ENCODE measurements around the gene NOS2. TPM values are rescaled to one million over a fixed set of nuclear protein-coding genes. Genes with fewer than 3 reads are reported as not detected.
"Not testable (repeated sequence)": the region's sequence is repeated elsewhere in the genome, so short reads cannot be mapped to it uniquely, and the experiment has no call there.

The NOS2 gene
- total and polyA plus RNA-seq, 4 donors: 0.79 to 1.4 (median 1.3) TPM

DNA sequence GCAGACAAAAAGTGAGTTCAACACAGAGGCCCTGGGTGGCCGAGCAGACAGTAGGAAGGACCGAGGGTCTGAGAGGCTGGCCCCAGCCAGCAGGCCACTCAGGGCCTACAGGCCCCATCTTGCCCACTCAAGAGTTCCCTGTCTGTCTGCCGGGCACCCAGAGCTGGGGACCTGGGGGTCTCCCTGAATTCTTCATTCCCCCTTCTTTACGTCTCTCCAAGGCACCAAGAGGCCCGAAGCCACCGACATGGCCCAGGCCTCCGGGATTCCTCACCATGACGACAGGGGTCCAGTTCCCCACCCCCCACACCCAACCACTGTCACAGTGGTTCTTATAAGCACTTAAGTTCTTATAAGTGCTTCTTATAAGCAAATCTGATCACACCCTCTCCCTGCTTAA lies 49.2 kb downstream of the NOS2 start:
- DNase-seq (ENCODE audit: low read depth in 4 of 6, low spot score in 6 of 6): no peak
- Histone ChIP-seq H3K27me3 (ENCODE audit: control insufficient read depth, insufficient read depth, low read length) (no peaks in the 10 kb centered on the region), H3K27ac (ENCODE audit: low read depth, low read length) (no peak overlapping the region), H3K4me1 (ENCODE audit: control insufficient read depth, insufficient read depth, low read length) (peaks cover 3% of the 10 kb centered on the region), H3K9me3 (ENCODE audit: control insufficient read depth, insufficient read depth, low read length) (no peaks in the 10 kb centered on the region), H3K36me3 (ENCODE audit: control insufficient read depth, insufficient read depth, low read length) (no peaks in the 10 kb centered on the region), H3K4me3 (ENCODE audit: low read depth, low read length) (no peak overlapping the region)
- WGBS (ENCODE audit: insufficient coverage): 74% methylated on average over 7 of the region's 8 CpGs

DNA sequence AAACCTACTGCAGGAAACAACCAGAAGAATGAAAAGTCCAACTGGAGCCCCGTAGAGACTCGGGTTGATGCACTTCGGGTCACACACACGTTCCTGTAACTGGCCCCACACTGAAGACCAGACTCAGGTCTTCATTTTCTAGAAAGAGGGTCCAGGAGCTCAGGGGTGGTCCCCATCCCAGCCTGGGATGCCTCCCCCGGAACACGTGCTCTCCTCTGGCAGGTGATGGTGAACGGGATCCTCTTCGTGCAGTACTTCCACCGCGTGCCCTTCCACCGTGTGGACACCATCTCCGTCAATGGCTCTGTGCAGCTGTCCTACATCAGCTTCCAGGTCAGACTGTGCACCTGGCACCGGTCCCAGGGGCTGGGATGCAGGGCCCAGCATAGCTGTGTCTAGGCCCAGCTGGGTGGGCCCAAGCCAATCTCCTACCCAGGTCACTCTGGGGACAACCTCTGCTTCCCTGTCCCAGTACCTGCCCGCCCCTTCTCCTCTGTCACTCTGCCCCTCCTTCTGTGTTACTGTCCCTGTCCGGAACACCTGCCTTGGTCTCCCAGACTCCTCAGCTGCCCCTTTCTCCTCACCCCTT lies 50.7 kb downstream of the NOS2 start:
- not testable (repeated sequence) for H3K36me3 ChIP-seq (ENCODE audit: control insufficient read depth, insufficient read depth, low read length); H3K9me3 ChIP-seq (ENCODE audit: control insufficient read depth, insufficient read depth, low read length); H3K27me3 ChIP-seq (ENCODE audit: control insufficient read depth, insufficient read depth, low read length); H3K27ac ChIP-seq (ENCODE audit: low read depth, low read length); H3K4me3 ChIP-seq (ENCODE audit: low read depth, low read length); H3K4me1 ChIP-seq (ENCODE audit: control insufficient read depth, insufficient read depth, low read length); DNase-seq (ENCODE audit: low read depth in 4 of 6, low spot score in 6 of 6)
- WGBS (ENCODE audit: insufficient coverage): 94% methylated on average over 15 of the region's 15 CpGs

DNA sequence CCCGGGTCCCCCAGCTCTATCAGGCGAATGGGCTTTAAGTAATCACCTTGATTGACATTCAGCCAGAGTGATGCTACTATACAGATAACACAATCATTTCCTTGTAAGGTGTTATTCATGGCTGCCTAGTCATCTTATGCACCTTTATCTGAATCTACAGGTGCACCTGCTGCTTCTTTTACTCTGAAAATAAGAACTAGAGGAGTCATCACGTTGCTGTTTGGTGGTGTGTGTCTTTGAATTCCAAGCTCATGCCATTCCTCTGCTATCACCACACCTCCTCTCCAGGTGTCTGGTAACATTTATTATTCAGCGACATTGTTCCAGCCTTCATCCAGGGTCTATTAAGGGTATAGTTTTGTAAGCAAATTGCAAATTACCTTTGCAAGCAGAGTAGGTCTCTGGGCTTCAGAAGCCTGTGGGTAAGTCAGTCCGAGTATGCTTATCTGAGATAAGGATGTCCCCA lies 51.9 kb downstream of the NOS2 start:
- Histone ChIP-seq H3K27me3 (ENCODE audit: control insufficient read depth, insufficient read depth, low read length) (no peaks in the 10 kb centered on the region), H3K27ac (ENCODE audit: low read depth, low read length) (no peak overlapping the region), H3K9me3 (ENCODE audit: control insufficient read depth, insufficient read depth, low read length) (no peaks in the 10 kb centered on the region), H3K4me3 (ENCODE audit: low read depth, low read length) (no peak overlapping the region), H3K36me3 (ENCODE audit: control insufficient read depth, insufficient read depth, low read length) (no peaks in the 10 kb centered on the region), H3K4me1 (ENCODE audit: control insufficient read depth, insufficient read depth, low read length) (peaks cover 3% of the 10 kb centered on the region)
- WGBS (ENCODE audit: insufficient coverage): 60% methylated on average over 1 of the region's 5 CpGs
- no peak for DNase-seq (ENCODE audit: low read depth in 4 of 6, low spot score in 6 of 6)

DNA sequence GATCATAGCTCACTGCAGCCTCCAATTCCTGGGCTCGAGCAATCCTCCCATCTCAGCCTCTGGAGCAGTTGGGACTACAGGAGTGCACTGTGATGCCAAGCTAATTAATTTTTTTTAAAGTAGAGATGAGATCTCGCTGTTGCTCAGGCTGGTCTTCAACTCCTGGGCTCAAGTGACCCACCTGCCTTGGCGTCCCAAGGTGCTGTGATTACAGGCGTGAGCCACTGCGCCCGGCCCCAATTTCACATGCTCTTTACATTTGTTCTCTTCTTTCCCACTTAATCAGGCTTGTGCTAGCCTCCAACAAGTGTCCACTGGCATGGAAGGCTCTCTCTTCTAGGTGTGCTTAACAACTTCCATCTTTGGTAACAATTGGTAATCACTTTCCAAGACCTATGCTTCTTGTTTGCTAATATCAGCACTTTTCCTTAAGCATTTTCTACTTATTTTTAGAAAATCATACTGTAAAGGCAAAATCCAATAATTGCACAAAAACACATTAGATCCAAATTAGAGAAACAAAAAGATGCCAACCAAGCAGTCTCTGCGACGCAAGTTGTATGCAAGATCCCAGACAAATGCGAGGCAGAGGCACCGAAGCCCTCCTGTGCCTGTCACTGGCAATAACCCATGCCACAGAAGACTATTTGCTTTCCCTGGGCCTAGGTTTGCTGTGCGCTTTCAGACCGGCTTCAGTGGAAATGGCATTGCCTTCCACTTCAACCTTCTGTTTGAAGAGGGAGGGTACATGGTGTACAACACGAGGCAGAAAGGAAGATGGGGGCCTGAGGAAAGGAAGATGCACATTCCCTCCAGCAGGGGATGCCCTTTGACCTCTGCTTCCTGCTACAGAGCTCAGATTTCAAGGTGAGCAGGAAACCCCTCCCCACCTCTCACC lies 52.6 kb downstream of the NOS2 start:
- 97% methylated on average over 10 of the region's 13 CpGs for WGBS (ENCODE audit: insufficient coverage)
- H3K4me3 ChIP-seq (ENCODE audit: low read depth, low read length): no peak overlapping the region
- no peak overlapping the region for H3K27ac ChIP-seq (ENCODE audit: low read depth, low read length)
- peaks cover 3% of the 10 kb centered on the region for H3K4me1 ChIP-seq (ENCODE audit: control insufficient read depth, insufficient read depth, low read length)
- no peaks in the 10 kb centered on the region for H3K36me3 ChIP-seq (ENCODE audit: control insufficient read depth, insufficient read depth, low read length)
- DNase-seq (ENCODE audit: low read depth in 4 of 6, low spot score in 6 of 6): no peak
- no peaks in the 10 kb centered on the region for H3K9me3 ChIP-seq (ENCODE audit: control insufficient read depth, insufficient read depth, low read length)
- H3K27me3 ChIP-seq (ENCODE audit: control insufficient read depth, insufficient read depth, low read length): no peaks in the 10 kb centered on the region

DNA sequence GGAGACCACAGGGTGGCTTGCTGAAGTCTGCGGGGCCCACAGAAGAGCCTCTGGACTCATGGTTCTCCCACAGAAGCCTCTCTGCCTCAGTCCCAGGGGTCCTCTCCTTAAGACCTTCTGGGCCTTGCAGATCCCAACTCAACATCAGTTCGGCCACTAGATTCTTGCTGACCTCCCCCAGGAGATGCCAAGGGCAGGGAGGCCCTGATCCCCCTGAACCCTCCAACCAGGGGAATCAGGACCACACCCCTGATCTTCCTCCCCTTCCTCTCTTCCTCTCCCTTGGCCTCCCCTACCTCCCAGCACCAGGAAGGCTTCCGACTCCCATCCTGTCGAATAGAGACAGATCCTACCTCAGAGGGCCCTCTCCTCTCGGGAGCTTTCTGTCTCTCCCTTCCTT lies 53.4 kb downstream of the NOS2 start:
- no peak overlapping the region for H3K27ac ChIP-seq (ENCODE audit: low read depth, low read length)
- no peaks in the 10 kb centered on the region for H3K27me3 ChIP-seq (ENCODE audit: control insufficient read depth, insufficient read depth, low read length)
- H3K36me3 ChIP-seq (ENCODE audit: control insufficient read depth, insufficient read depth, low read length): no peaks in the 10 kb centered on the region
- no peaks in the 10 kb centered on the region for H3K9me3 ChIP-seq (ENCODE audit: control insufficient read depth, insufficient read depth, low read length)
- no peak for DNase-seq (ENCODE audit: low read depth in 4 of 6, low spot score in 6 of 6)
- WGBS (ENCODE audit: insufficient coverage): 92% methylated on average over 2 of the region's 5 CpGs
- no peak overlapping the region for H3K4me3 ChIP-seq (ENCODE audit: low read depth, low read length)
- peaks cover 3% of the 10 kb centered on the region for H3K4me1 ChIP-seq (ENCODE audit: control insufficient read depth, insufficient read depth, low read length)

DNA sequence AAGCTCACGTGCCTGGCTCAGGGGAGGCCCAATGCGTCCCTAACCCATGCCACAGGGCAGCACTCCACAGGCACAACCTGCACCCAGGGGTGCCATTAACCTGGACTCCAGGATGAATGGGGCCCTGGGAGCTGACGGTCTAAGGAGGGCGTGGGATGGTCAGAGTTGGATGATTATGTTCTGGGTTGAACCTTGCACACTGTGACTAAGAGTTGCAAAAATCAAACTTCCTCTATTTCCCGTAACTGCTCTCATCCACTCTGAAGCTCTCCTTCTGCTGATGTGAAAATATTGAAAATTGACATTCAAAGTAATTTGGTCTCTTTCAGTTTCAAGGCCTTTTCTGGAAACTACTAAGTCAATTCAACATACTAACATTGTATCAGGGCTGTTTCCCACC lies 54.0 kb downstream of the NOS2 start:
- WGBS (ENCODE audit: insufficient coverage): no CpG with 5 or more reads among the region's 5 CpGs
- not testable (repeated sequence) for DNase-seq (ENCODE audit: low read depth in 4 of 6, low spot score in 6 of 6); H3K9me3 ChIP-seq (ENCODE audit: control insufficient read depth, insufficient read depth, low read length)

DNA sequence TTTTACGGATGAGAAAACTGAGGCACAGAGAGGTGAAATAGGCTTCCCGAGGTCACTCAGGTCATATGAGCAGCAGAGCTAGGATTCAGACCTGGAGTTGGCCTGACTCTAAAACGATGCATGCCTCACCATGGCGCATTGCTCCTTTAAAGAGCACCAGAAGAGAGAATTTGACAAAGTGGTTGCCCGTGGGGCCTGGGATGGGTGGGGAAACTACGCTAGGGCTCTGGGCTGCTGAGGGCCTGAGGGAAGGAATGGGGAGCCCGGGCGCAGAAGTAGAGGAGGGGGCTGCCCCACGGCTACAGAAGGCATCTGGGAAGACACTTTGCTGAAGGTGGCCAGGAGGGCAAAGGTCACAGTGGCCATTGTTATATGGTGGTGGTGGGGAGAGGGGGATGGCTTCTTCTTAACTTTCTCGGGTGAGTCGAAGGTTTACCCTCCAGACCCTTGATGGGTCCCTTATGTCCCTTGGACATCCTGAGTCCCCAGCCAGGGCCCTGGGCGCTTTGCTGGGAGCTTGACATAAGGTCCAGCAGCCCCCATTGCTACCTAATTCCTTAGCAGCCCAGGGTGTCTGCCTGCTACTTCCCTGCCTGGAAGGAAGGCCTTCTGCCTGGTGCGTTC lies 55.0 kb downstream of the NOS2 start:
- DNase-seq (ENCODE audit: low read depth in 4 of 6, low spot score in 6 of 6); H3K27ac ChIP-seq (ENCODE audit: low read depth, low read length); H3K4me3 ChIP-seq (ENCODE audit: low read depth, low read length); H3K9me3 ChIP-seq (ENCODE audit: control insufficient read depth, insufficient read depth, low read length); H3K36me3 ChIP-seq (ENCODE audit: control insufficient read depth, insufficient read depth, low read length); H3K4me1 ChIP-seq (ENCODE audit: control insufficient read depth, insufficient read depth, low read length); H3K27me3 ChIP-seq (ENCODE audit: control insufficient read depth, insufficient read depth, low read length): not testable (repeated sequence)
- 87% methylated on average over 9 of the region's 13 CpGs for WGBS (ENCODE audit: insufficient coverage)

More for the DNA sequence above, 54.0 kb downstream of the NOS2 start:
- not testable (repeated sequence) for H3K4me1 ChIP-seq (ENCODE audit: control insufficient read depth, insufficient read depth, low read length); H3K27ac ChIP-seq (ENCODE audit: low read depth, low read length); H3K4me3 ChIP-seq (ENCODE audit: low read depth, low read length); H3K27me3 ChIP-seq (ENCODE audit: control insufficient read depth, insufficient read depth, low read length); H3K36me3 ChIP-seq (ENCODE audit: control insufficient read depth, insufficient read depth, low read length)

DNA sequence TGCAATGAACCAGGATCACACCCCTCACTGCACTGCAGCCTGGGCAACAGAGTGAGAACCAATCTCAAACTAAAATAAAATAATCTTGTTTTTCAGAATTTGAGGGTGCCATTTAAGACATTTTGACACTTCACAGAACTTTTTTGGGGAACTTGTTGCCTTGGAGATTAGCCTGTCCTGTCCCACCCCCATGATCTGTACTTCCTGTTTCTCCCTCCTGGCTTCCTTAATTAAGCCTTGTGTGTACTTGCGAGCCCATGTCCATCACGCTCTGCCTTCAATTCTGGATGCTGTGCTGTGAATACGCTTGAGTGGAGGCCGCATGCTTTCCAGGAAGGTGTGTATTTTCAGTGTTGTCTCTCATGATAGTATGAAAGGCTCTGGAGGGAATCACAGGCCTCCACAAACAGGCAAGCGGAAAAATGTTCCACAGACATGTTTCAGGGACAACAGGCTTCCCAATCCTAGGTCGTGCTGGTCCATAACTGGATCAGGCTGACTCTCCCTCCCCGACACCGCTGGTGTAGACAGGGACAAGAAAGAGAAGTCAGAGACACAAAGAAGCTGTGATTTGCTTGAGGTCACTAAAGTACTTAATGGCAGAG lies 56.9 kb downstream of the NOS2 start:
- no peaks in the 10 kb centered on the region for H3K9me3 ChIP-seq (ENCODE audit: control insufficient read depth, insufficient read depth, low read length)
- H3K4me3 ChIP-seq (ENCODE audit: low read depth, low read length): no peak overlapping the region
- no peak overlapping the region for H3K27ac ChIP-seq (ENCODE audit: low read depth, low read length)
- no peaks in the 10 kb centered on the region for H3K36me3 ChIP-seq (ENCODE audit: control insufficient read depth, insufficient read depth, low read length)
- no peaks in the 10 kb centered on the region for H3K4me1 ChIP-seq (ENCODE audit: control insufficient read depth, insufficient read depth, low read length)
- H3K27me3 ChIP-seq (ENCODE audit: control insufficient read depth, insufficient read depth, low read length): no peaks in the 10 kb centered on the region
- no peak for DNase-seq (ENCODE audit: low read depth in 4 of 6, low spot score in 6 of 6)
- 88% methylated on average over 4 of the region's 8 CpGs for WGBS (ENCODE audit: insufficient coverage)

DNA sequence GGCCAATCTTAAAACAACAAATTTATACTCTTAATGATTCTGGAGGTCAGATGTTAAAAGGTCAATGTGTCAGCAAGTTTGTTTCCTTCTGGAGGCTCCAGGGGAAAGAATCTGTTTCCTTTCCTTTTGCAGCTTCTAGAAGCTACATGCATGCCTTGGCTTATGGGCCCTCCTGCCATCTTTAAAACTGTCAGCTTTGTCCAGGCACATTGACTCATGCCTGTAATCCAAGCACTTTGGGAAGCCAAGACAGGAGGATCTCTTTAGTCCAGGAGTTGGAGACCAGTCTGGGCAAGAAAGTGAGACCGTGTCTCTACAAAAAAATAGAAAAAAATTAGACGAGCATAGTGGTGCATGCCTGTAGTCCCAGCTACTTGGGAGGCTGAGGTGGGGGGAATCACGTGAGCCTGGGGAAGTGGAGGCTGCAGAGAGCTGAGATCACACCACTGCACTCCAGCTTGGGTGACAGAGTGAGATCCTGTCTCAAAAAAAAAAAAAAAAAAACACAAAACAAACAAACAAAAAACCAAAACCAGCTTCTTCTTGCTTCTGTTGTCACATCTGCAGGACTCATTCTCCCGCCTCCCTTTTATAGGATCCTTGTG lies 58.3 kb downstream of the NOS2 start:
- H3K4me3 ChIP-seq (ENCODE audit: low read depth, low read length): no peak overlapping the region
- 85% methylated on average over 4 of the region's 4 CpGs for WGBS (ENCODE audit: insufficient coverage)
- no peaks in the 10 kb centered on the region for H3K36me3 ChIP-seq (ENCODE audit: control insufficient read depth, insufficient read depth, low read length)
- DNase-seq (ENCODE audit: low read depth in 4 of 6, low spot score in 6 of 6): no peak
- no peaks in the 10 kb centered on the region for H3K4me1 ChIP-seq (ENCODE audit: control insufficient read depth, insufficient read depth, low read length)
- H3K27ac ChIP-seq (ENCODE audit: low read depth, low read length): no peak overlapping the region
- H3K27me3 ChIP-seq (ENCODE audit: control insufficient read depth, insufficient read depth, low read length): no peaks in the 10 kb centered on the region
- H3K9me3 ChIP-seq (ENCODE audit: control insufficient read depth, insufficient read depth, low read length): no peaks in the 10 kb centered on the region

Measured in spinal cord (tissue), 10 donors.